ENCODE data around the gene THADA.

THADA gene

GRCh38 chr2:43325107-43325811 lies 270.6 kb downstream of the THADA start:
- no peak for DNase-seq (ENCODE audit: low read depth in 2 of 2)

DNA sequence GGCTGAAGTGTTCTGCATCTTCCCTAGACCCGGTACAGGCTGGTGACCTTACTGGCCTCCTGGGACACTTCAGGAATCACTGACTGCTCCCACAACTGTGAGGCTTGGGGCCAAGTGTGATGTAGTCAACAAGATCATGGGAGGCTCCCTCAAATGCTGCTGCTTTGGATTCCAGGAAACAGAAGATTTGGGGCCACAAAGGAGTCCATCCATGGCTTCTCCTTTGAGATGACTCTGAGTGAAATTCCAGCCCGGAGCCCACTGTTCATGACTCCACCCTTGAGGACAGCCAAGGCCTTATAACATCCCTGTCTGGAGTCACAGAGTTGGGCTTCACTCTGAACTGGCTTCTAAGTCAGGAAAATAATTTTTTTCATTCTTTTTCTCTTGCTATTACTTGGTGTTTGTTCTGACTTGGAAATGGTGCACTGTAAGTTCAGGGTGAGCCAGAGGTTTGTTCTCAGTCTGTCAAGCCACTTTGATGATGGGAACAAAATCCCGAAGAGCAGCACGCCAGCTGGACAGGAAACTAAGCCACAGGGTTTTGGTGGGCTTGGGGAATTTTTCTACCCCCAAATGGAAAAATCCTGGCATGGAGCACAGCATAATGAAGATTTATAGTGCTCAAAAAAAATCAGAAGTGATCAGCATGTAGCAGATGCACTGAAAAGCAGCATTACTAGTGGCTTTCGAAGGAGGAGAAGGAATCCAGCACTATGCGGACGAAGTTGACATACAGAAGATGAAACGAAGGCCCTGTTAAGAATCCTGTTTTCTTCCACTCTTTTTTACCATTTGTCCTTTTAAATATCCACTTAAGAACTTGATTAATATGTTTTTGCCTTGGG lies 271.4 kb downstream of the THADA start:
- no peak for DNase-seq (ENCODE audit: low read depth in 2 of 2)

DNA sequence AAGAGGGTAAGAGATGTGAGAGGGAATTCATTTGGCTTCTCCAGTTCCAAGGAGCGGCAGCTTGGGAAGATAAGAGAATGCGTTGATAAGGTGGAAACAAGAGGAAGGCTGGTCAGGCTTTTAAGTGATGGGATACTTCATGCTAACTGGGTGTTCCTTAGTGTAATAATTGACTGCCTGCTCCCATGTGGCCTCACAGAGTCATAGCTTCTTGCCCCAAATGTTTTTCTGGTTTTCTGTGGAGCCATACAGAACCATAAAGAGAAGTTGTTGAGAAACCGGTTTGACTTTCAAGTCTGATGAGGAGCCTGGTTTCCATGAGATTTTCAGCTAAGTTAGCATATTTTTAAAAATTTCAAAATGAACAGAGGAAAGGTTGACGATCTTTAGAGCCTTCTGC lies 272.0 kb downstream of the THADA start:
- no peak for DNase-seq (ENCODE audit: low read depth in 2 of 2)

- no peak for DNase-seq (ENCODE audit: low read depth in 2 of 2)
Measured at GRCh38 chr2:43321446-43321845, 274.4 kb downstream of the THADA start.

- no peak for DNase-seq (ENCODE audit: low read depth in 2 of 2)
Measured at GRCh38 chr2:43319541-43319940, 276.3 kb downstream of the THADA start.

- DNase-seq (ENCODE audit: low read depth in 2 of 2), result no peak
Measured at GRCh38 chr2:43318791-43319190, 277.0 kb downstream of the THADA start.

DNA sequence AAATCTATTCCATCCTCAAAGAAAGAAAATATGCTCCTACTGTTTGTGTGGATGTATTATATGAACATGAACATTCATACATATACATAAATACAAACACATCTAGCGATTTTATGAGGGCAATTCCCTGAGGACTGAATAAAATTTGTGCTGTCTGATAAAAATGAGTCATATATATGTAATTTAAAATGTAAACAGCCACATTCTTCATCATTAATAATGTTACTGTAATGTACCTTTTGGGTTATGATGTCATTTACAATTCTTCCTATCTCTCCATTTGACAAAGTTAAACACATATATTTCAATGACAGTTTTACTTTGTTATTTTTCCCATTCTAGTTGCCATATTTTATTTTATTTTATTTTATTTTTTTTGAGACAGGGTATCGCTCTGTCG lies 278.2 kb downstream of the THADA start:
- no peak for DNase-seq (ENCODE audit: low read depth in 2 of 2)

- no peak for DNase-seq (ENCODE audit: low read depth in 2 of 2)
Measured at GRCh38 chr2:43317194-43317593, 278.6 kb downstream of the THADA start.

GRCh38 chr2:43315482-43315881 lies 280.4 kb downstream of the THADA start:
- no peak for DNase-seq (ENCODE audit: low read depth in 2 of 2)

DNA sequence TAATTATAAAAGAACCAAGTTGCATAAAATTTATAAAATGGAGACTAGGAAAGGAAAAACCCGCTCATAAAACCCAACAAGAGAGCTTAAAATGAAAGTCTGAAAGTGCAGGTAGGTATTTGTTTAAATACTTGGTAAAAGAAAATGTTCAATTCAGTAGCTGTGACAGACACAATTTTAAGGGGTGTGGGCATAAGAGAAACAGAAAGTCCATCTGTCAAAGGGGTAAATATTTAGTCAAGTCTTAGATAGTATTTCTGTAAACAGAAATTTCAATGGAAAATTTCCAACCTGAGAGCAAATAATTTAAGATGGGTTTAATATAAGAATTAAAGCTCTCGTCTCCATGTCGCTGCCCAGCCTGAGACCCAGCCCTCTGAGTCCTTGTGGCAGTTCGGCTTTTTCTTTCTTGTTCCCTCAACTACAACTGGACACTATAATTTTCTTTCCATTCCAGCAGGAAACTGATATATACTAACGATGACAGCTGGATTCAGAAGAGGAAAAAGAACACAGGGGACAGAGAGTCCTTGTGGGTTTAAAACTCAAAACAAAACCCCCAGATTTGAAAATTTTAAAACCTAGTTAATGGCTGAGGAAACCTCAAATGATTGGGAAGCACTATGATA lies 281.4 kb downstream of the THADA start:
- no peak for DNase-seq (ENCODE audit: low read depth in 2 of 2)

DNA sequence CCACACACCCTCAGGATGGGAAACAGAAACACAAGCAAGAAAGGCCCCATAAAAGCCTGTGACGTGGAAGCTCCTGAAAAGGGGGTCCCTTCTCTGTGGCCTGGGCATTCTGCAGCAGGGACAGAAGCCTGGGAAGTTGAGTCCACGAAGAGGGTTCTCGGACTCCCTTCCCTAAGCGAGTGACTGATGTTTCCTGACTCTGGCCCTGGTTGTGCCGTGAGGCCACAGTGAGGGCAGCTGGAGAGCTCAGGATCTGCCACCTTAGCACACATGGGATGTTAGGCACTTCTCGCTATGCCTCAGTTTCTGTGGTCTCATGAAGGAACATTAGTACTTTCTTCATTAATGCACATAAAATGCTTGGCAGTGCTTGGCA lies 282.2 kb downstream of the THADA start:
- DNase-seq (ENCODE audit: low read depth in 2 of 2), result no peak

GRCh38 chr2:43312755-43313641 lies 282.8 kb downstream of the THADA start:
- DNase-seq (ENCODE audit: low read depth in 2 of 2), result no peak

DNA sequence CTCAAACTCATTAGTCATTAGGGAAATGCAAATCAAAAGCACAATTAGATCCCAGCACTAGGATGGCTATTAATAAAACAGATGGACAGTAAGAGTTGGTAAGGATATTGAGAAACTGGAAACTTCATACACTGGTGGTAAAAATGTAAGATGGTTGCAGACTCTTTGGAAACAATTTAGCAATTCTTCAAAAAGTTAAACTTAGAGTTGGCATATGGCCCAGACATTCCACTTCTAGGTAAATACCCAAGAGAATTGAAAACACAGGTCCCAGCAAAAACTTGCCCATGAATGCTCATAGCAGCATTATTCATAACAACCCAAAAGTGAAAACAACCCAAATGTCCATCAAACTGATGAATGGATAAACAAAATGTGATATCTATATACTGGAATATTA lies 284.6 kb downstream of the THADA start:
- DNase-seq (ENCODE audit: low read depth in 2 of 2), result no peak

GRCh38 chr2:43309935-43310334 lies 285.9 kb downstream of the THADA start:
- no peak for DNase-seq (ENCODE audit: low read depth in 2 of 2)

- DNase-seq (ENCODE audit: low read depth in 2 of 2), result no peak
Measured at GRCh38 chr2:43307973-43308372, 287.9 kb downstream of the THADA start.

- DNase-seq (ENCODE audit: low read depth in 2 of 2), result no peak
Measured at GRCh38 chr2:43307046-43307445, 288.8 kb downstream of the THADA start.

DNA sequence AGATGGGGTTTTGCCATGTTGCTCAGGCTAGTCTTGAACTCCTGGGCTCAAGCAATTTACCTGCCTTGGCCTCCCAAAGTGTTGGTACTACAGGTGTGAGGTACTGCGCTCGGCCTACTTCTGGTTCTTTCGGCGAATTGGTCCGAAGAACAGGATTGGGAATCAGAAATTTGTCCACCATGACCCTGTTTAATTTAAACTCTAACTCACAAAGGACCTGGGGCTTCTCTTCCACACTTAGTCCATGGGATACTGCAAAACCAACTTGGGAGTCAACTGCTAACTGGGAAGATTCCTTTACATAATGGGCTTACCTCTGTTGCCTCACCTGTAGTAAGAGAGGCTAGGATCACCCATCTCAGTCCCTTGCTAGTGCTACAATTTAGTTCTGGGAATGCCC lies 289.6 kb downstream of the THADA start:
- DNase-seq (ENCODE audit: low read depth in 2 of 2), result no peak

GRCh38 chr2:43305517-43305916 lies 290.3 kb downstream of the THADA start:
- DNase-seq (ENCODE audit: low read depth in 2 of 2), result no peak

GRCh38 chr2:43305012-43305411 lies 290.8 kb downstream of the THADA start:
- DNase-seq (ENCODE audit: low read depth in 2 of 2), result no peak

- no peak for DNase-seq (ENCODE audit: low read depth in 2 of 2)
Measured at GRCh38 chr2:43303889-43304288, 291.9 kb downstream of the THADA start.

DNA sequence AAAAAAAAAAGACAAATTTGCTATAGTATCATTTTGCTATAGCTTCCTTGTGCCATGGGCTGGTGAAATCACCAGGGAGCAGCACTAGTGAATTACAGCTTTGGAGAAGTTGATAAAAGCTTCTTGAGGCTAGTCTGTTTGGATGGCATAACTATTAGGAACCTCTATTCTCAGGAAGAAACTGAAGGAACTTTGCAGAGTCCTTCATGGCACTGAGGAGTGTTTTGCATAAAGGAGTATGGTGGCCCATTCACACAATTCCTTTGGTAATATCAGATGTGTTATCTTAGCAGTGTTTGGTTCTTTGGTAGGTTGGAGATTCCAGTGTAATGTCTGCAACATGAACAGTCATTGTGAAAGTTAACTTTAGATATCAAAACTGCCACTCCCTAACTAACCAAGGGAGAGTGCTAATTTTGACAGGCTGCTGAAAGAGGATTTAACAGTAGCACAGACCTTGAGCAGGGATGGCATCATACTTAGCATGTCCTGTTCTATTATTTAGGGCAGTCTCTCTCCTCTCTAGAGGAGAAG lies 292.8 kb downstream of the THADA start:
- no peak for DNase-seq (ENCODE audit: low read depth in 2 of 2)

Measured in stimulated activated CD4-positive, alpha-beta T cell treated with anti-CD3 and anti-CD28 coated beads, Interleukin-15, amount 100 ng/mL, for 48 hours (primary cell).